DOHH2 (cell line): ENCODE measurements around the gene BLOC1S2.

Experiments used
- EZH2phosphoT487 ChIP-seq: fragments of 200-600 bp; sonication (generic); IDR thresholded peaks from 2 replicates; pipeline ENCODE4 v1.6.1; 2017; ENCODE audit warnings: borderline replicate concordance, mild to moderate bottlenecking, antibody characterized with exemption, low read length, moderate library complexity, mixed read lengths
- TF ChIP-seq, protein P1 (sequence below): fragments of 200-600 bp; sonication (generic); IDR thresholded peaks from one replicate; pipeline ENCODE4 v1.5.1; 2014; ENCODE audit warnings: antibody characterized with exemption, mild to moderate bottlenecking, low read depth, low read length; ENCODE audit not compliant: poor library complexity, severe bottlenecking

- TF ChIP-seq, protein P1, sequence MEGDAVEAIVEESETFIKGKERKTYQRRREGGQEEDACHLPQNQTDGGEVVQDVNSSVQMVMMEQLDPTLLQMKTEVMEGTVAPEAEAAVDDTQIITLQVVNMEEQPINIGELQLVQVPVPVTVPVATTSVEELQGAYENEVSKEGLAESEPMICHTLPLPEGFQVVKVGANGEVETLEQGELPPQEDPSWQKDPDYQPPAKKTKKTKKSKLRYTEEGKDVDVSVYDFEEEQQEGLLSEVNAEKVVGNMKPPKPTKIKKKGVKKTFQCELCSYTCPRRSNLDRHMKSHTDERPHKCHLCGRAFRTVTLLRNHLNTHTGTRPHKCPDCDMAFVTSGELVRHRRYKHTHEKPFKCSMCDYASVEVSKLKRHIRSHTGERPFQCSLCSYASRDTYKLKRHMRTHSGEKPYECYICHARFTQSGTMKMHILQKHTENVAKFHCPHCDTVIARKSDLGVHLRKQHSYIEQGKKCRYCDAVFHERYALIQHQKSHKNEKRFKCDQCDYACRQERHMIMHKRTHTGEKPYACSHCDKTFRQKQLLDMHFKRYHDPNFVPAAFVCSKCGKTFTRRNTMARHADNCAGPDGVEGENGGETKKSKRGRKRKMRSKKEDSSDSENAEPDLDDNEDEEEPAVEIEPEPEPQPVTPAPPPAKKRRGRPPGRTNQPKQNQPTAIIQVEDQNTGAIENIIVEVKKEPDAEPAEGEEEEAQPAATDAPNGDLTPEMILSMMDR = no peak
- no peak for TF ChIP-seq EZH2phosphoT487
These were observed 29.1 kb upstream of the BLOC1S2 start for GRCh38 chr10:100315615-100316014.
